Esophagus squamous epithelium (tissue), 4 donors: Measurements from ENCODE around the gene CIRBP.

Source experiments
- POLR2A ChIP-seq, 4 donors: fragments of 450-650 bp; IDR thresholded peaks; one replicate each; pipeline ENCODE4 v1.6.1; 2017; ENCODE audit warnings: antibody characterized with exemption in 4 of 4, mild to moderate bottlenecking in 4 of 4, moderate library complexity in 3 of 4
- TF ChIP-seq, protein P1 (sequence below), 6 experiments: fragments of 450-650 bp in 4 of 6; fragments of 200-600 bp in 2 of 6; sonication (generic) in 2 of 6; IDR thresholded peaks; one replicate each; pipeline ENCODE4 v1.5.1; 2016 to 2019; ENCODE audit warnings: antibody characterized with exemption in 6 of 6, mild to moderate bottlenecking in 4 of 6, moderate library complexity in 4 of 6

DNA sequence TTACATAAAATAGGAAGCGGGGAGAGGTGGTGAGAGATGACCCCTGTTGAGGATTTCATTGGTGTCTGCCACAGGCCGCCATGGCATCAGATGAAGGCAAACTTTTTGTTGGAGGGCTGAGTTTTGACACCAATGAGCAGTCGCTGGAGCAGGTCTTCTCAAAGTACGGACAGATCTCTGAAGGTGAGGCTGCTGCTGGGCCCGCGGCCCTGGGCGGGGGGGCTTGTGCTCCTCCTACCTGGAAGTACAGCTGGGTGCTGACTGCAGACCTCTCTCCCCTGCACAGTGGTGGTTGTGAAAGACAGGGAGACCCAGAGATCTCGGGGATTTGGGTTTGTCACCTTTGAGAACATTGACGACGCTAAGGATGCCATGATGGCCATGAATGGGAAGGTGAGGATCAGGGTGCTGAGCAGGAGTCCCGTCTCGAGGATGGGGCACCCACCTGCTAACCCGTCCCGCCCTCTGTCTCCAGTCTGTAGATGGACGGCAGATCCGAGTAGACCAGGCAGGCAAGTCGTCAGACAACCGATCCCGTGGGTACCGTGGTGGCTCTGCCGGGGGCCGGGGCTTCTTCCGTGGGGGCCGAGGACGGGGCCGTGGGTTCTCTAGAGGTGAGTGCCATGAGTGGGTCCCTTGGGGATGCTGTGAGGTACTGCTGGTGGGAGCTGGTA is 1.9 kb downstream of the CIRBP start:
- TF ChIP-seq, protein P1, sequence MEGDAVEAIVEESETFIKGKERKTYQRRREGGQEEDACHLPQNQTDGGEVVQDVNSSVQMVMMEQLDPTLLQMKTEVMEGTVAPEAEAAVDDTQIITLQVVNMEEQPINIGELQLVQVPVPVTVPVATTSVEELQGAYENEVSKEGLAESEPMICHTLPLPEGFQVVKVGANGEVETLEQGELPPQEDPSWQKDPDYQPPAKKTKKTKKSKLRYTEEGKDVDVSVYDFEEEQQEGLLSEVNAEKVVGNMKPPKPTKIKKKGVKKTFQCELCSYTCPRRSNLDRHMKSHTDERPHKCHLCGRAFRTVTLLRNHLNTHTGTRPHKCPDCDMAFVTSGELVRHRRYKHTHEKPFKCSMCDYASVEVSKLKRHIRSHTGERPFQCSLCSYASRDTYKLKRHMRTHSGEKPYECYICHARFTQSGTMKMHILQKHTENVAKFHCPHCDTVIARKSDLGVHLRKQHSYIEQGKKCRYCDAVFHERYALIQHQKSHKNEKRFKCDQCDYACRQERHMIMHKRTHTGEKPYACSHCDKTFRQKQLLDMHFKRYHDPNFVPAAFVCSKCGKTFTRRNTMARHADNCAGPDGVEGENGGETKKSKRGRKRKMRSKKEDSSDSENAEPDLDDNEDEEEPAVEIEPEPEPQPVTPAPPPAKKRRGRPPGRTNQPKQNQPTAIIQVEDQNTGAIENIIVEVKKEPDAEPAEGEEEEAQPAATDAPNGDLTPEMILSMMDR (IDR thresholded peaks at IDR 0.05): no peak
- no peak for TF ChIP-seq POLR2A (IDR thresholded peaks at IDR 0.05)
